ENCODE results near the gene ALKBH1.
"Not testable (repeated sequence)": the region's sequence is repeated elsewhere in the genome, so short reads cannot be mapped to it uniquely, and the experiment has no call there.

ALKBH1 gene

GRCh38 chr14:77681196-77682157, 26.3 kb downstream of the ALKBH1 start:
- DNase-seq: no peak
- intact Hi-C loops (cut with DNase I): no loop called here

- intact Hi-C loops (cut with DNase I): no loop called here
- DNase-seq: no peak
Observed at GRCh38 chr14:77674931-77675330, 32.9 kb downstream of the ALKBH1 start.

GRCh38 chr14:77673193-77673592, 34.6 kb downstream of the ALKBH1 start:
- intact Hi-C loops (cut with DNase I): no loop called here
- no peak for DNase-seq

- intact Hi-C loops (cut with DNase I): no loop called here
- no peak for DNase-seq
Observed at GRCh38 chr14:77667331-77667730, 40.5 kb downstream of the ALKBH1 start.

GRCh38 chr14:77663293-77663692, 44.5 kb downstream of the ALKBH1 start:
- intact Hi-C loops (cut with DNase I): no loop called here
- no peak for DNase-seq

- DNase-seq; intact Hi-C loops (cut with DNase I): not testable (repeated sequence)
Observed at GRCh38 chr14:77661562-77661961, 46.3 kb downstream of the ALKBH1 start.

GRCh38 chr14:77660754-77661153, 47.1 kb downstream of the ALKBH1 start:
- peak in 8 of 10 donors; percentile 37 to 94 (median 70) for DNase-seq
- intact Hi-C loops (cut with DNase I): no loop called here

- DNase-seq: no peak
- intact Hi-C loops (cut with DNase I): no loop called here
Observed at GRCh38 chr14:77659831-77660230, 48.0 kb downstream of the ALKBH1 start.

GRCh38 chr14:77657280-77657679, 50.5 kb downstream of the ALKBH1 start:
- DNase-seq: no peak
- intact Hi-C loops (cut with DNase I): no loop called here

- no peak for DNase-seq
- intact Hi-C loops (cut with DNase I): no loop called here
Observed at GRCh38 chr14:77654001-77654441, 53.8 kb downstream of the ALKBH1 start.

- intact Hi-C loops (cut with DNase I): no loop called here
- no peak for DNase-seq
Observed at GRCh38 chr14:77649326-77649725, 58.5 kb downstream of the ALKBH1 start.

- DNase-seq: no peak
- intact Hi-C loops (cut with DNase I): no loop called here
Observed at GRCh38 chr14:77648520-77649200, 59.2 kb downstream of the ALKBH1 start.

GRCh38 chr14:77647853-77648252, 60.0 kb downstream of the ALKBH1 start:
- DNase-seq: no peak

GRCh38 chr14:77646907-77647306, 60.9 kb downstream of the ALKBH1 start:
- no peak for DNase-seq
- intact Hi-C loops (cut with DNase I): no loop called here

More at GRCh38 chr14:77647853-77648252, 60.0 kb downstream of the ALKBH1 start:
- intact Hi-C loops (cut with DNase I): no loop called here

GRCh38 chr14:77645520-77646230, 62.1 kb downstream of the ALKBH1 start:
- no peak for DNase-seq
- intact Hi-C loops (cut with DNase I): no loop called here

GRCh38 chr14:77642407-77642806, 65.4 kb downstream of the ALKBH1 start:
- intact Hi-C loops (cut with DNase I): no loop called here

GRCh38 chr14:77641534-77642341, 66.1 kb downstream of the ALKBH1 start:
- peak in 9 of 10 donors; percentile 28 to 94 (median 65) for DNase-seq
- intact Hi-C loops (cut with DNase I): no loop called here

More at GRCh38 chr14:77642407-77642806, 65.4 kb downstream of the ALKBH1 start:
- DNase-seq: no peak

- no peak for DNase-seq
- intact Hi-C loops (cut with DNase I): no loop called here
Observed at GRCh38 chr14:77640756-77641533, 66.9 kb downstream of the ALKBH1 start.

GRCh38 chr14:77638771-77639171, 69.1 kb downstream of the ALKBH1 start:
- intact Hi-C loops (cut with DNase I): no loop called here

More at GRCh38 chr14:77638771-77639171, 69.1 kb downstream of the ALKBH1 start:
- no peak for DNase-seq
